HUES48 (cell line): ENCODE data around the gene HOPX.
A peak's percentile ranks its signal among the peaks of the same experiment; 100 is the strongest.
"Not testable (repeated sequence)": the region's sequence is repeated elsewhere in the genome, so short reads cannot be mapped to it uniquely, and the experiment has no call there.

Source experiments
- H3K27ac ChIP-seq: one replicate; pipeline ENCODE4 v1.7.0; 2013; ENCODE audit warnings: low read depth, low read length, inconsistent platforms
- H3K27me3 ChIP-seq: 2 replicates; pipeline ENCODE4 v1.6.1; 2013; ENCODE audit warnings: mild to moderate bottlenecking, low read length; ENCODE audit not compliant: control insufficient read depth, insufficient read depth
- H3K36me3 ChIP-seq: 2 replicates; pipeline ENCODE4 v1.6.1; 2013; ENCODE audit warnings: low read length; ENCODE audit not compliant: control insufficient read depth, insufficient read depth
- H3K4me1 ChIP-seq: 2 replicates; pipeline ENCODE4 v1.6.1; 2013; ENCODE audit warnings: mild to moderate bottlenecking, low read length; ENCODE audit not compliant: control insufficient read depth, insufficient read depth
- H3K4me3 ChIP-seq: 2 replicates; pipeline ENCODE4 v1.5.1; 2013; ENCODE audit warnings: mild to moderate bottlenecking, low read depth, low read length
- H3K9ac ChIP-seq: 2 replicates; pipeline ENCODE4 v1.6.1; 2013; ENCODE audit warnings: mild to moderate bottlenecking, low read depth, low read length, moderate library complexity
- H3K9me3 ChIP-seq: 2 replicates; pipeline ENCODE4 v1.6.1; 2013; ENCODE audit warnings: low read length; ENCODE audit not compliant: control insufficient read depth, insufficient read depth

HOPX gene

GRCh38 chr4:56605464-56605863 lies 75.6 kb downstream of the HOPX start:
- H3K4me3 ChIP-seq, result peak overlapping the region; percentile 15; the same call in 1 of the 2 replicates
- H3K9ac ChIP-seq, H3K9me3 ChIP-seq, H3K36me3 ChIP-seq: not testable (repeated sequence)
- peaks cover 61% of the 10 kb centered on the region for H3K27me3 ChIP-seq
- H3K4me1 ChIP-seq, result peaks cover 39% of the 10 kb centered on the region
- peak overlapping the region; percentile 78 for H3K27ac ChIP-seq

GRCh38 chr4:56603297-56603696 lies 77.8 kb downstream of the HOPX start:
- no peak overlapping the region for H3K27ac ChIP-seq
- H3K4me1 ChIP-seq, result peaks cover 39% of the 10 kb centered on the region
- H3K9me3 ChIP-seq, result no peaks in the 10 kb centered on the region
- no peak overlapping the region for H3K4me3 ChIP-seq
- H3K9ac ChIP-seq, result no peak overlapping the region
- H3K27me3 ChIP-seq, result peaks cover 46% of the 10 kb centered on the region
- no peaks in the 10 kb centered on the region for H3K36me3 ChIP-seq
